ENCODE data around the gene KCTD16. TPM values are rescaled to one million over a fixed set of nuclear protein-coding genes. Genes with fewer than 3 reads are reported as not detected.

KCTD16 gene
- total RNA-seq, 1 experiment from 2014 or later = 0.08 TPM

GRCh38 chr5:144205141-144205551 is 34.5 kb downstream of the KCTD16 start:
- Histone ChIP-seq H3K27ac (ENCODE audit: low read length) (no peak overlapping the region), H3K27me3 (ENCODE audit: control insufficient read depth, insufficient read depth, low read length) (peaks cover 39% of the 10 kb centered on the region), H3K4me3 (ENCODE audit: low read depth in 2 of 2, low read length in 2 of 2) (peak overlapping the region; percentile 11 to 26), H3K4me1 (ENCODE audit: control insufficient read depth, insufficient read depth, low read length) (no peaks in the 10 kb centered on the region), H3K36me3 (ENCODE audit: control insufficient read depth, insufficient read depth, low read length) (no peaks in the 10 kb centered on the region), H3K9me3 (ENCODE audit: control insufficient read depth, insufficient read depth, low read depth, low read length) (no peaks in the 10 kb centered on the region)
- ChIA-PET POLR2A (no interaction called here), CTCF (no interaction called here)
- intact Hi-C loops (cut with micrococcal nuclease; ENCODE audit: unreplicated experiment) = loop anchor here (10.0 kb wide), 1 partner anchor 190 kb away; no protein-coding TSS in a partner anchor
- TF ChIP-seq CTCF (IDR thresholded peaks at IDR 0.05) (no peak), SIN3A (IDR thresholded peaks at IDR 0.05; ENCODE audit: borderline replicate concordance, insufficient read depth, low read depth, low read length) (no peak), POLR2AphosphoS5 (IDR thresholded peaks at IDR 0.05; ENCODE audit: low read depth, low read length) (no peak), TCF7L2 (IDR thresholded peaks at IDR 0.05; ENCODE audit: low read depth, low read length) (no peak), REST (IDR thresholded peaks at IDR 0.05; ENCODE audit: insufficient read depth in 1 of 2, low read depth in 2 of 2, low read length in 1 of 2) (no peak)
- in situ Hi-C loops (cut with HindIII; ENCODE audit: low pct_unique_long_range_greater_than_20kb, low sequenced_read_pairs) = no loop called here
- DNase-seq (ENCODE audit: low read depth, low spot score) (no peak), ATAC-seq (peak; percentile 59; the same call in 1 of the 2 replicates)
- no TSS peak for BruUV-seq (replicated peaks)

- no peaks in the 10 kb centered on the region for H3K4me1 ChIP-seq (ENCODE audit: control insufficient read depth, insufficient read depth, low read length)
- ChIA-PET CTCF (interaction anchor here (0.6 kb wide), 1 partner anchor 8 kb away, joined by 3 read pairs; no protein-coding TSS in a partner anchor), POLR2A (no interaction called here)
- DNase-seq (ENCODE audit: low read depth, low spot score) = no peak
- no peak for ATAC-seq
- peaks cover 43% of the 10 kb centered on the region for H3K27me3 ChIP-seq (ENCODE audit: control insufficient read depth, insufficient read depth, low read length)
- TF ChIP-seq REST (IDR thresholded peaks at IDR 0.05; ENCODE audit: insufficient read depth in 1 of 2, low read depth in 2 of 2, low read length in 1 of 2) (no peak), CTCF (IDR thresholded peaks at IDR 0.05) (no peak), SIN3A (IDR thresholded peaks at IDR 0.05; ENCODE audit: borderline replicate concordance, insufficient read depth, low read depth, low read length) (no peak), TCF7L2 (IDR thresholded peaks at IDR 0.05; ENCODE audit: low read depth, low read length) (no peak), POLR2AphosphoS5 (IDR thresholded peaks at IDR 0.05; ENCODE audit: low read depth, low read length) (no peak)
- H3K36me3 ChIP-seq (ENCODE audit: control insufficient read depth, insufficient read depth, low read length) = no peaks in the 10 kb centered on the region
- H3K4me3 ChIP-seq (ENCODE audit: low read depth in 2 of 2, low read length in 2 of 2) = no peak overlapping the region
- in situ Hi-C loops (cut with HindIII; ENCODE audit: low pct_unique_long_range_greater_than_20kb, low sequenced_read_pairs) = no loop called here
- H3K27ac ChIP-seq (ENCODE audit: low read length) = no peak overlapping the region
- intact Hi-C loops (cut with micrococcal nuclease; ENCODE audit: unreplicated experiment) = loop anchor here (10.0 kb wide), 1 partner anchor 189 kb away; no protein-coding TSS in a partner anchor
- no TSS peak for BruUV-seq (replicated peaks)
- no peaks in the 10 kb centered on the region for H3K9me3 ChIP-seq (ENCODE audit: control insufficient read depth, insufficient read depth, low read depth, low read length)
Measured at GRCh38 chr5:144206141-144206540, 35.5 kb downstream of the KCTD16 start.

Measured in Panc1 (cell line).